ENCODE data around the gene DDX25. TPM values are rescaled to one million over a fixed set of nuclear protein-coding genes. Genes with fewer than 3 reads are reported as not detected.

DDX25 gene
- total and polyA plus RNA-seq, 2 of the 4 experiments (the other 2 are of a cell fraction): under 0.01 TPM; not detected in 1

DNA sequence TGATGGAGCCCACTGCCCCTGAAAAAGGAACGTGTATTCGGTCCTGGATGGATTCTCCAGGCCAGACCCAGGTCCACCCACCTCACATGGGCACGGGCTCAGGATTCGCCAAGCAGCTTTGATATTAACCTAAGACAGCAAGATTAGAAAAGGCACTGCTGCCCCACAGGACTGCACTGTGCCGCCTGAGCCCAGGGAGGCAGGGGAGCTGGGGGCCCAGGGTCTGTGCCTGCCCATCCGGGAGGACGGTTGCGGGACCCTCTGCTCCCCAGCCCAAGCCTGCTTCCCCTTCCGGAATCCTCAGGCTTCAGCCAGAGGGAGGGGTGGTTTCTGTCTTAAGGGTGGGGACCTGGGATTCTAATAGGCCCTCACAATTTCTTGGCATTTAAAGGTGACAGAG, 28.0 kb downstream of the DDX25 start:
- Histone ChIP-seq H2AK5ac (ENCODE audit: low read depth, low read length) (no peak overlapping the region), H2AFZ (replicated peaks; ENCODE audit: low read length, poor library complexity) (no peak overlapping the region), H3K9me1 (ENCODE audit: insufficient read depth, low read length) (no peaks in the 10 kb centered on the region), H3K4me1 (ENCODE audit: control insufficient read depth, insufficient read depth, low read length) (no peaks in the 10 kb centered on the region; the same call in 1 of the 2 replicates), H4K8ac (ENCODE audit: low read depth in 2 of 2, low read length in 2 of 2) (no peak overlapping the region), H3K23ac (ENCODE audit: low read depth, low read length) (no peak overlapping the region), H2BK120ac (ENCODE audit: low read depth, low read length) (no peak overlapping the region), H3K4ac (ENCODE audit: low read depth, low read length) (no peak overlapping the region), H3K79me1 (ENCODE audit: low read depth in 1 of 2, low read length in 2 of 2) (no peaks in the 10 kb centered on the region), H4K20me1 (ENCODE audit: insufficient read depth, low read length) (no peaks in the 10 kb centered on the region), H4K91ac (ENCODE audit: insufficient read depth, low read depth, low read length) (no peak overlapping the region), H3K27ac (ENCODE audit: insufficient read depth, low read length) (no peak overlapping the region), H3K18ac (ENCODE audit: low read depth, low read length) (no peak overlapping the region), H2BK5ac (ENCODE audit: low read depth, low read length, poor library complexity, severe bottlenecking) (no peak overlapping the region), H3K4me2 (ENCODE audit: low read depth, low read length) (no peak overlapping the region), H3K14ac (replicated peaks; ENCODE audit: low read depth, low read length) (no peak overlapping the region), H3K9ac (ENCODE audit: low read depth, low read length) (no peak overlapping the region), H2BK20ac (ENCODE audit: low read depth, low read length) (no peak overlapping the region), H3K56ac (ENCODE audit: extremely low read depth, insufficient read depth, low read length) (no peak overlapping the region), H3K36me3 (ENCODE audit: control insufficient read depth, insufficient read depth, low read length) (no peaks in the 10 kb centered on the region), H3K4me3 (ENCODE audit: insufficient read depth, low read depth, low read length) (no peak overlapping the region), H4K5ac (ENCODE audit: low read depth, low read length) (no peak overlapping the region), H2AK9ac (replicated peaks; ENCODE audit: low read depth, low read length, poor library complexity) (no peak overlapping the region), H3K9me3 (ENCODE audit: control insufficient read depth, insufficient read depth, low read length) (no peaks in the 10 kb centered on the region), H3K27me3 (ENCODE audit: control insufficient read depth, insufficient read depth, low read length) (peaks cover 37% of the 10 kb centered on the region), H2BK15ac (ENCODE audit: low read depth, low read length) (no peak overlapping the region)
- ATAC-seq (ENCODE audit: low read depth) (no peak), DNase-seq (no peak)
- TF ChIP-seq CEBPB (IDR thresholded peaks at IDR 0.05; ENCODE audit: low read depth, low read length): no peak
- TF ChIP-seq RAD21 (IDR thresholded peaks at IDR 0.05; ENCODE audit: low read length): no peak
- no peak for TF ChIP-seq NFE2L2 (IDR thresholded peaks at IDR 0.05; ENCODE audit: low read depth, low read length)
- no peak for TF ChIP-seq MAZ (IDR thresholded peaks at IDR 0.05; ENCODE audit: borderline replicate concordance, low read depth, low read length)
- no peak for TF ChIP-seq CHD1 (IDR thresholded peaks at IDR 0.05; ENCODE audit: low read depth, low read length)
- no peak for TF ChIP-seq RFX5 (IDR thresholded peaks at IDR 0.05; ENCODE audit: low read depth, low read length)
- TF ChIP-seq, protein P1, sequence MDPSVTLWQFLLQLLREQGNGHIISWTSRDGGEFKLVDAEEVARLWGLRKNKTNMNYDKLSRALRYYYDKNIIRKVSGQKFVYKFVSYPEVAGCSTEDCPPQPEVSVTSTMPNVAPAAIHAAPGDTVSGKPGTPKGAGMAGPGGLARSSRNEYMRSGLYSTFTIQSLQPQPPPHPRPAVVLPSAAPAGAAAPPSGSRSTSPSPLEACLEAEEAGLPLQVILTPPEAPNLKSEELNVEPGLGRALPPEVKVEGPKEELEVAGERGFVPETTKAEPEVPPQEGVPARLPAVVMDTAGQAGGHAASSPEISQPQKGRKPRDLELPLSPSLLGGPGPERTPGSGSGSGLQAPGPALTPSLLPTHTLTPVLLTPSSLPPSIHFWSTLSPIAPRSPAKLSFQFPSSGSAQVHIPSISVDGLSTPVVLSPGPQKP (IDR thresholded peaks at IDR 0.05; ENCODE audit: borderline replicate concordance, low read depth, low read length): no peak
- TF ChIP-seq RCOR1 (IDR thresholded peaks at IDR 0.05; ENCODE audit: insufficient replicate concordance, low read length): no peak
- no peak for TF ChIP-seq MAFK (IDR thresholded peaks at IDR 0.05; ENCODE audit: low read depth, low read length)
- TF ChIP-seq FOS (IDR thresholded peaks at IDR 0.05; ENCODE audit: low read depth, low read length): no peak
- TF ChIP-seq SMC3 (IDR thresholded peaks at IDR 0.05; ENCODE audit: low read depth, low read length): no peak
- TF ChIP-seq POLR2A (IDR thresholded peaks at IDR 0.05; ENCODE audit: low read depth, low read length): no peak
- TF ChIP-seq, protein P2, sequence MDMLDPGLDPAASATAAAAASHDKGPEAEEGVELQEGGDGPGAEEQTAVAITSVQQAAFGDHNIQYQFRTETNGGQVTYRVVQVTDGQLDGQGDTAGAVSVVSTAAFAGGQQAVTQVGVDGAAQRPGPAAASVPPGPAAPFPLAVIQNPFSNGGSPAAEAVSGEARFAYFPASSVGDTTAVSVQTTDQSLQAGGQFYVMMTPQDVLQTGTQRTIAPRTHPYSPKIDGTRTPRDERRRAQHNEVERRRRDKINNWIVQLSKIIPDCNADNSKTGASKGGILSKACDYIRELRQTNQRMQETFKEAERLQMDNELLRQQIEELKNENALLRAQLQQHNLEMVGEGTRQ (IDR thresholded peaks at IDR 0.05; ENCODE audit: low read depth, low read length): no peak
- no peak for TF ChIP-seq MXI1 (IDR thresholded peaks at IDR 0.05; ENCODE audit: borderline replicate concordance, low read depth, low read length)
- TF ChIP-seq BHLHE40 (IDR thresholded peaks at IDR 0.05; ENCODE audit: low read depth, low read length): no peak
- TF ChIP-seq, protein P3, sequence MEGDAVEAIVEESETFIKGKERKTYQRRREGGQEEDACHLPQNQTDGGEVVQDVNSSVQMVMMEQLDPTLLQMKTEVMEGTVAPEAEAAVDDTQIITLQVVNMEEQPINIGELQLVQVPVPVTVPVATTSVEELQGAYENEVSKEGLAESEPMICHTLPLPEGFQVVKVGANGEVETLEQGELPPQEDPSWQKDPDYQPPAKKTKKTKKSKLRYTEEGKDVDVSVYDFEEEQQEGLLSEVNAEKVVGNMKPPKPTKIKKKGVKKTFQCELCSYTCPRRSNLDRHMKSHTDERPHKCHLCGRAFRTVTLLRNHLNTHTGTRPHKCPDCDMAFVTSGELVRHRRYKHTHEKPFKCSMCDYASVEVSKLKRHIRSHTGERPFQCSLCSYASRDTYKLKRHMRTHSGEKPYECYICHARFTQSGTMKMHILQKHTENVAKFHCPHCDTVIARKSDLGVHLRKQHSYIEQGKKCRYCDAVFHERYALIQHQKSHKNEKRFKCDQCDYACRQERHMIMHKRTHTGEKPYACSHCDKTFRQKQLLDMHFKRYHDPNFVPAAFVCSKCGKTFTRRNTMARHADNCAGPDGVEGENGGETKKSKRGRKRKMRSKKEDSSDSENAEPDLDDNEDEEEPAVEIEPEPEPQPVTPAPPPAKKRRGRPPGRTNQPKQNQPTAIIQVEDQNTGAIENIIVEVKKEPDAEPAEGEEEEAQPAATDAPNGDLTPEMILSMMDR (conservative IDR thresholded peaks at IDR 0.05; ENCODE audit: low read depth, low read length): no peak
- intact Hi-C loops (cut with micrococcal nuclease): no loop called here
- CTCF ChIA-PET: interaction anchor here (1.2 kb wide), 1 partner anchor 10 kb away, joined by 3 read pairs; no protein-coding TSS in a partner anchor
- in situ Hi-C loops (cut with MboI; ENCODE audit: low sequenced_read_pairs): no loop called here
- no CpG with 5 or more reads among the region's 9 CpGs for WGBS, 2 experiments (ENCODE audit: extremely low coverage in 2 of 2, insufficient read length in 1 of 2)
- POLR2A ChIA-PET (ENCODE audit: unreplicated experiment): no interaction called here
- dilution Hi-C loops (cut with HindIII; ENCODE audit: low sequenced_read_pairs, unreplicated experiment): no loop called here
- no TSS peak for BruUV-seq (replicated peaks)

Measured in IMR-90 (cell line).